Measurements from ENCODE around the gene LAPTM5.

- TF ChIP-seq CTCF (IDR thresholded peaks at IDR 0.05) (no peak), POLR2A (IDR thresholded peaks at IDR 0.05) (no peak)
Observed at GRCh38 chr1:30786264-30786991, 28.9 kb upstream of the LAPTM5 start.
